Stomach smooth muscle (tissue), 2 donors: ENCODE measurements around the gene JAG1.
A peak's percentile ranks its signal among the peaks of the same experiment; 100 is the strongest.

Source experiments
- H3K27ac ChIP-seq: one replicate; pipeline ENCODE4 v1.7.0; 2013; ENCODE audit warnings: mild to moderate bottlenecking, low read length, inconsistent platforms
- H3K27me3 ChIP-seq, 2 donors: one replicate each; pipeline ENCODE4 v1.7.0; 2013; ENCODE audit warnings: low read length in 2 of 2; ENCODE audit not compliant: insufficient read depth in 2 of 2, control insufficient read depth in 1 of 2
- H3K36me3 ChIP-seq, 2 donors: one replicate each; pipeline ENCODE4 v1.7.0; 2013; ENCODE audit warnings: low read length in 2 of 2; ENCODE audit not compliant: control insufficient read depth in 2 of 2, insufficient read depth in 2 of 2
- H3K4me1 ChIP-seq: one replicate; pipeline ENCODE4 v1.7.0; 2013; ENCODE audit warnings: low read length; ENCODE audit not compliant: control insufficient read depth, insufficient read depth
- H3K4me3 ChIP-seq, 2 donors: one replicate each; pipeline ENCODE4 v1.7.0; 2013; ENCODE audit warnings: low read length in 2 of 2
- H3K9ac ChIP-seq, 2 donors: one replicate each; pipeline ENCODE4 v1.7.0; 2013; ENCODE audit warnings: low read length in 2 of 2, mild to moderate bottlenecking in 1 of 2
- H3K9me3 ChIP-seq, 2 donors: one replicate each; pipeline ENCODE4 v1.7.0; 2013; ENCODE audit warnings: low read length in 2 of 2; ENCODE audit not compliant: control insufficient read depth in 2 of 2
- donor health status: healthy.
- donor health status: Pancreatic carcinoma.

The JAG1 gene

DNA sequence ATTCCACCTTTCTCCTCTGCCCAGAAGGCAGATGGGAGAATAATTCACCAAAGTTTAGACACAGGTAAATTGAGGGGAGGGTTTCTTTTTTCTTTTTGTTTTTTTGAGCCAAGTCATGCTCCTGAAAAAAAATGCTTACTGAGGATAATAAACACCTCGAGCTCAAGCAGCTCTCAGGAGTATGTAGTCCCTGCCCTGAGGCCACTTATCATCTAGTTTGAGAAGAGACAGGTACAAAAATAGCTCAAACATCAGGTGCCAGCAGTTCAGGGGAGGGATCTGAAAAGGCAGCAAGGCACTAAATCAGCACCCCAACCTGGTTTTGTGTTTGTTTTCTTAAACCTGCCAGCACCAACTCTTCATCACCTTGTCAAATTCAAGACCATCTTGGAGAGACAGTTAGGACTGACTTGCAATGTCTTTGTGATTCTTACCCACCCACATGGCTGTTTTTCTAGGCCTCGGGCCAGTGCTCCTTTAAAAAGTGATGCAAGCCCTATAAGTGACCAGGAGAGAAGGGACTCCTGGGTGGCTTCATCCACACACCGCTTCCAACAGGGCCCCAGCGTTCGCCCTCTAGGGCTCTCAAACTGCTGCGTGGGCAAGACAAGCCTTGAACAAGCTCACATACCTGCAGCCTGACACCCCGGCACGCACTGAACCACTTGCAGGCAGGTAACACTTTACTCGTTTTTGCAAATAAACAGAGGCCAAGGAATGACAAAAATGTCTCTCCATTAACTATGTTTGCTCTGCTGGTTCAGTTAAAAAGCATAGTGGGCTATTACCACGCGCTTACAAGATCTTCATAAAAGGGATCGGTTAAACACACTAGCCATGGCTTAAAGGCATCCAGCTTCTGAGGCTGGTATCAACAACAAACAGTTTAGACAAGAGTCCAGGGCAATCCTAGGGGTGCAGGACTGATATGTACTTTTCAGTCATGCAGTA is 13.9 kb downstream of the JAG1 start:
- peaks cover 23 to 42% of the 10 kb centered on the region in 2 donors for H3K36me3 ChIP-seq
- H3K4me3 ChIP-seq: peak overlapping the region in 1 of 2 donors; percentile 29
- no peaks in the 10 kb centered on the region for H3K9me3 ChIP-seq
- peaks cover 60% of the 10 kb centered on the region for H3K4me1 ChIP-seq
- H3K9ac ChIP-seq: no peak overlapping the region
- H3K27me3 ChIP-seq: no peaks in the 10 kb centered on the region
- H3K27ac ChIP-seq: peak overlapping the region; percentile 69

DNA sequence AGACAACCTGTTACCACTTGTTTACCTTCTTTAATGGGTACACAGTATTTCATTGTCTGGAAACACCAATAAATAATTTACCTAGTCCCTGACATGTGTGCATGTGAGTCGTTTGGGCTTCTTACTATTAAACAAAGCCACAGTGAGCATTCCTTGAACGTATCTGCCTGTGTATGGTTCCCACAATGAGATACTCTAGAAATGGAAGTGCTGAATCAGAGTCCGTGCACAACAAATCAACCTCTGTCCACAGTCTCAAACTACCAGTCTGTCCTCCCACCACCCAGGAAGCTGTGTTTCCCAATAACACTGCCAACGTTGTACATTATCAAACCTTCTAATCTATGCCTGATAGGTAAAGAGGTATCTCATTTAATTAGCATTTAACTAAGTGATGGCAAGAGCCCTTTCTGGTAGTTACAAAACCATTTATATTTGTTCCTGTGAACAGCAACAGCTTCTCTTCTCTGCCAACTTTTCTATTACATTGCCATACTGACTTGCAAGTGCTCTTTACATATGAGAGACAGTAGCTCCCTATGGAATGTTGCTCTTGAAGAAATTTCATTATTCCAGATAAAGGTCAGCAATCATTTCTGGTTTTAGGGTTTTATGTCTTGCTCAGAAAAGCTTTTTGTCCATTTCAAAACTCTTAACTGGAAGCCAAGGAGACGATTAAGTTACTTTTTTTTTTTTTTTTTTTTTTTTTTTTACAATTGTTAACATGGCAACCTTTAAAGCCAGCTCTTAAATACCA is 14.7 kb downstream of the JAG1 start:
- H3K36me3 ChIP-seq: peaks cover 23 to 45% of the 10 kb centered on the region in 2 donors
- no peaks in the 10 kb centered on the region for H3K27me3 ChIP-seq
- peak overlapping the region; percentile 3 for H3K27ac ChIP-seq

DNA sequence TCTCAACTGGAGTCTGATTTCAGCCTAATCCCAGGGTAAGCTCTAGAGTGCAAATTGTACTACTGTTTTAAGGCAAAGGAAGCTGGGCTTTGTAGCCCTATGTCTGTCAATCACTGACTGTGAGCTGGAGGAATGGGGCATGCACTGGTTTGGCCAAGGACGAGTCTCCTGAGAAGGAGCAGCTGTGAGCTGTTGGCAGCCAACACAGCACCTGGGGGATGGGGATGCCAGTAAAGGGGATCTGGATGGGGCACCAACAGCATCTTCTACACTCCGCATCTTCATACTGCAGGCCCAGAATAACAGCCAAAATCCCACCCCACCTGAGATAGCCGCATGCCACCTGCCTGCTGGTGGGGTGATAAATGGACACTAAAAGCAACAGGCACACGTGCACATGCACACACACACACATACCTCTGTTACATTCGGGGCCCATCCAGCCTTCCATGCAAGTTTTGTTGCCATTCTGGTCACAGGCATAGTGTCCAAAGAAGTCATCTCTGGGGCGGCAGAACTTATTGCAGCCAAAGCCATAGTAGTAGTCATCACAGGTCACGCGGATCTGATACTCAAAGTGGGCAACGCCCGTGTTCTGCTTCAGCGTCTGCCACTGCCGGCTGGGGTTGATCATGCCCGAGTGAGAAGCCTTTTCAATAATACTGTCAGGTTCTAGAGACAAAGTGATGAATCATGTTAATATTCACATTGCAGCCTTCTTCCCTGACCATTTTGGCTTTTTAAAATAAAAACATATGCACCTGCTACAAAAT is 15.6 kb downstream of the JAG1 start:
- H3K9me3 ChIP-seq: no peaks in the 10 kb centered on the region
- H3K27ac ChIP-seq: peak overlapping the region; percentile 18
- H3K4me1 ChIP-seq: peaks cover 56% of the 10 kb centered on the region
- H3K4me3 ChIP-seq: no peak overlapping the region
- peaks cover 23 to 43% of the 10 kb centered on the region in 2 donors for H3K36me3 ChIP-seq
- no peaks in the 10 kb centered on the region for H3K27me3 ChIP-seq
- H3K9ac ChIP-seq: no peak overlapping the region

More for the DNA sequence above, 14.7 kb downstream of the JAG1 start:
- H3K4me3 ChIP-seq: no peak overlapping the region
- no peaks in the 10 kb centered on the region for H3K9me3 ChIP-seq
- no peak overlapping the region for H3K9ac ChIP-seq
- peaks cover 59% of the 10 kb centered on the region for H3K4me1 ChIP-seq

GRCh38 chr20:10657453-10657852 is 16.3 kb downstream of the JAG1 start:
- H3K36me3 ChIP-seq: peaks cover 15 to 37% of the 10 kb centered on the region in 2 donors
- H3K9me3 ChIP-seq: no peaks in the 10 kb centered on the region
- H3K4me1 ChIP-seq: peaks cover 61% of the 10 kb centered on the region
- no peak overlapping the region for H3K9ac ChIP-seq
- no peaks in the 10 kb centered on the region for H3K27me3 ChIP-seq
- no peak overlapping the region for H3K4me3 ChIP-seq
- peak overlapping the region; percentile 18 for H3K27ac ChIP-seq

- H3K9ac ChIP-seq: no peak overlapping the region
- H3K36me3 ChIP-seq: peaks cover 17 to 32% of the 10 kb centered on the region in 2 donors
- no peaks in the 10 kb centered on the region for H3K27me3 ChIP-seq
- peaks cover 65% of the 10 kb centered on the region for H3K4me1 ChIP-seq
- no peak overlapping the region for H3K4me3 ChIP-seq
- no peaks in the 10 kb centered on the region for H3K9me3 ChIP-seq
- H3K27ac ChIP-seq: peak overlapping the region; percentile 43
These were observed 17.8 kb downstream of the JAG1 start for GRCh38 chr20:10655720-10656669.

DNA sequence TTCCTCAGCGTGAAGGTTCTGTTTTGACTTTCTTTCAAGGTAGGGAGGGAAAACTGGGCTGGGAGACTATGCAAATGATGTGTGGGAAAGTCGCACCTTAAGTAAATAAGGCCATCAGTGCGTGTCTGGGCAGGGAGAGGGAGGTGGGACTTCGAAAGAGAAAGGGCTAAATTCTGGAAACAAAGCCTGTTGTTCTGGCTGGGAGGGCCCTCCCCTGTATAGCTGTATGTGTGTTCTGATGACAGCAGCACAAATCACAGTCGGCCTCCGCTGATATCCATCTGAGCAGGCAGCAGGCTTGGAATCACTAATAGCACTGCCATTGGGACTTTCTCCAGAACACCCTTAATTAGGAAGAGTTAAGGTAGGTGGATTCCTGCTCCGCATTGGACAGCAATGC is 19.2 kb downstream of the JAG1 start:
- Histone ChIP-seq H3K9ac (peak overlapping the region; percentile 24 to 30), H3K27me3 (no peaks in the 10 kb centered on the region), H3K27ac (peak overlapping the region; percentile 43), H3K4me3 (peak overlapping the region in 1 of 2 donors; percentile 10), H3K9me3 (no peaks in the 10 kb centered on the region), H3K4me1 (peaks cover 56% of the 10 kb centered on the region), H3K36me3 (peaks cover 23 to 42% of the 10 kb centered on the region in 2 donors)

GRCh38 chr20:10654250-10654610 is 19.6 kb downstream of the JAG1 start:
- peak overlapping the region; percentile 9 to 69 for H3K4me3 ChIP-seq
- H3K9ac ChIP-seq: peak overlapping the region; percentile 55 to 57
- H3K4me1 ChIP-seq: peaks cover 54% of the 10 kb centered on the region

GRCh38 chr20:10653599-10654249 is 20.1 kb downstream of the JAG1 start:
- Histone ChIP-seq H3K4me3 (peak overlapping the region; percentile 9 to 69), H3K27ac (peak overlapping the region; percentile 43), H3K9ac (peak overlapping the region; percentile 55 to 57), H3K27me3 (no peaks in the 10 kb centered on the region), H3K4me1 (peaks cover 54% of the 10 kb centered on the region), H3K36me3 (peaks cover 31 to 47% of the 10 kb centered on the region in 2 donors), H3K9me3 (no peaks in the 10 kb centered on the region)

More at GRCh38 chr20:10654250-10654610, 19.6 kb downstream of the JAG1 start:
- Histone ChIP-seq H3K27me3 (no peaks in the 10 kb centered on the region), H3K36me3 (peaks cover 27 to 46% of the 10 kb centered on the region in 2 donors), H3K27ac (peak overlapping the region; percentile 43), H3K9me3 (no peaks in the 10 kb centered on the region)

DNA sequence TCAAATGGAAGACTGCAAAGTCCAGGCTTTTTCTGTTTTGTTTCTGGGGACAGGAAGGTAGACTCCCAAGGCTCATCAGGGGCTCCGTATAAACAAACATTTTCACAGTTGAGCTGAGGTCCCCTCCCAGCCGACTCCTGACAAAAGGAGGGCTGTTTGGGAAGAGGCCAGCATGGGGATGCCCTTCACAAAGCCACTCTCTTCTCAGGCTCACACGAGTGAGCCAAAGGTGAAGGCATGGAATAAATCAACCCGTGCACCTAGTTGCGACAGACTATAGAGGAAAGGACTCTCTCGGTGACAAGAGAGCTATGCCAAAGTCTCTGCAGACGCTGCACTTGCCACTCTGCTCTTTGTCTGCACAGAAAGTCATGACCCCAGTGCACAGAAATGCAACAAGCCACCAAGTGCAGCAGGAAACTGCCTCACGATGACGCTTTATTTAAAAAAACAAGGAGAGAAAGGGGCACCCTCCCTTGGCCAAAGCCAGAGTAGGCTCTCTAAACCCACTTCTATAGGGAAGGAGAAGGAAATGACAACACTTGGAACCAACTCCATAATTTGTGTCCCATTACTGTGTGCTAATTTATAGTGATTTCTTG is 21.0 kb downstream of the JAG1 start:
- H3K9me3 ChIP-seq: no peaks in the 10 kb centered on the region
- peaks cover 34 to 50% of the 10 kb centered on the region in 2 donors for H3K36me3 ChIP-seq
- H3K27me3 ChIP-seq: no peaks in the 10 kb centered on the region
- peak overlapping the region; percentile 43 for H3K27ac ChIP-seq
- peak overlapping the region; percentile 35 to 47 for H3K4me3 ChIP-seq
- H3K4me1 ChIP-seq: peaks cover 49% of the 10 kb centered on the region
- H3K9ac ChIP-seq: peak overlapping the region in 1 of 2 donors; percentile 57
